HG02938 (cell line): ENCODE measurements around the gene SAMD4A.

Experiments
- ATAC-seq: cut with Tn5 transposase; IDR thresholded peaks from one replicate; pipeline ENCODE4 v1.9.1; 2021; ENCODE audit warnings: mild to moderate bottlenecking, moderate library complexity; ENCODE audit not compliant: unreplicated experiment

Gene SAMD4A

DNA sequence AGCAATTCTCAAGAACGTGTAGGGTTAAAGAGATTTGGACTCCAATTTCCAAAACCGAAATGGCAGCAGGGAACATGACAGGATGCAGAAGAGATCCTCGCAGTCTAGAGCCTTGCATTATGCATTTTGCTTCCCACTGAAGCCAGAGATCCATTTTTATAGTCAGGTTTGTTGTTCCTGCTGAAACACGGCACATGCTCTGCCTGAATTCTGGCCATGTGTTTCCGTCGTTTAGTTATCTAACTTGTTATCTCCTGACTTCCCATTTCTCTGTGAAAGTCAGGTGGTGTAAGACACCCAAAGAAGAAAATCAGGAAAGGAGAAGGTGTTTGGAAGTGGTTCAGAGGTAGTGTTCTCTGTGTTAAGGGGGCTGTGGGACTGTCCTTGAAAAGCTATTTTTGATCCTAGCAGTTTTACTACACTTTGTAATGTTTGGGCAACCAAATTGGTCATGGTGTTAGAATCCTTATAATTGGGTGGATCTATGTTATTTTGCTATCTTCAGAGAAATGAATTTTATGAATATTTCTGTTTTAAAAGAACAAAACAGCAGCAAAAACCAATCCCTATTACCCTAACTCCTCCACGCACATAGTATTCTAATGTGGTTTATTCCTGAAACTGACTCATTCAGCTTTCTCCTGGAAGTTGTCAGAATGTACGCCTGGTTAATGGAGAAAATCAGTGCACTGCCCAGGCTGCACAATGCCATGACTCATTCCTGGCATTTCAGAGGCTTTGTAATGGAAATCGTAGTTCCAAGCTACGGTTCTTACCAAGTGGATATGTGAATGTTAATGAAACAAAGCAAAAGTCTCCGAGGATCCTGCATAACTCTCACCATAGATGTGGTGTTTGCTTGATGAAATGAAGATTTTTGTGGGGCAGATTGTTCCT lies 110.1 kb downstream of the SAMD4A start:
- no peak for ATAC-seq

DNA sequence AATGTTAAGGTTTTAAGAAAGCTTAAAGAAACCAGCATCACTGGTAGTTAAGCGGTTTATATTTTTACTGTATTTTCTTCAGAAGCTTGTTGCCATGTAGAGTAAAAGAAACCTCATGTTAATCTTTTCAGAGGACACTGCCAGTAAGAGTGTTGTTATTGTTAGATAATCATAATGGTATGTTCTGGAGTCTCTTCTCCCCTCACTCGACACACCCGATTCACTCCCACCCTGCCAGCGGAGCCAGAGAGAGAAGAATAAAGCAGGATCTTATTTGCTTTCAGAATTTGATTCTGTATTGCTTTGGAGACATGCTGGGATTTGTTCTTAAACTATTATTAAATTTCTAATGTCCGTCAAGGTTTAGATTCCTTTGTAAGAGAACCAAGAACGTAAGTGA lies 113.7 kb downstream of the SAMD4A start:
- ATAC-seq: no peak

GRCh38 chr14:54681811-54682261 lies 114.9 kb downstream of the SAMD4A start:
- ATAC-seq: no peak

DNA sequence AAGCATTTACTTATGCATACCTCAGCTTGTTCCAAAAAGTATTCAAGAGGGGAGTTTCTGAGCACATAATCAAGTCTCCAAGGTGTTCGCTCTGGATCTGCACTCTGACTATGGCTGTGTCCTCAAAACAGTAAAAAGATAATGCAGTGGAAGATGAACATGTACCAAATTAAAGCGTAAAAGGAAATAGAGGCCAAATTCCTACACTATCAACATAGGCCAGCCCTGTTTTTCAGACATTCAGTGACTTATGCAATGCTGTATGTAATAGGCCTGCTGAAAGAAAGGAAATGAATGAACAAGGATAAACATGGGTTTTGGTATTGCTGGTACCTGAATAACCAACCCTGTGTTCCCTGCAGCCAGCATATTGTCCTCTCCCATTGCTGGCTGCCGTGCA lies 115.7 kb downstream of the SAMD4A start:
- no peak for ATAC-seq

DNA sequence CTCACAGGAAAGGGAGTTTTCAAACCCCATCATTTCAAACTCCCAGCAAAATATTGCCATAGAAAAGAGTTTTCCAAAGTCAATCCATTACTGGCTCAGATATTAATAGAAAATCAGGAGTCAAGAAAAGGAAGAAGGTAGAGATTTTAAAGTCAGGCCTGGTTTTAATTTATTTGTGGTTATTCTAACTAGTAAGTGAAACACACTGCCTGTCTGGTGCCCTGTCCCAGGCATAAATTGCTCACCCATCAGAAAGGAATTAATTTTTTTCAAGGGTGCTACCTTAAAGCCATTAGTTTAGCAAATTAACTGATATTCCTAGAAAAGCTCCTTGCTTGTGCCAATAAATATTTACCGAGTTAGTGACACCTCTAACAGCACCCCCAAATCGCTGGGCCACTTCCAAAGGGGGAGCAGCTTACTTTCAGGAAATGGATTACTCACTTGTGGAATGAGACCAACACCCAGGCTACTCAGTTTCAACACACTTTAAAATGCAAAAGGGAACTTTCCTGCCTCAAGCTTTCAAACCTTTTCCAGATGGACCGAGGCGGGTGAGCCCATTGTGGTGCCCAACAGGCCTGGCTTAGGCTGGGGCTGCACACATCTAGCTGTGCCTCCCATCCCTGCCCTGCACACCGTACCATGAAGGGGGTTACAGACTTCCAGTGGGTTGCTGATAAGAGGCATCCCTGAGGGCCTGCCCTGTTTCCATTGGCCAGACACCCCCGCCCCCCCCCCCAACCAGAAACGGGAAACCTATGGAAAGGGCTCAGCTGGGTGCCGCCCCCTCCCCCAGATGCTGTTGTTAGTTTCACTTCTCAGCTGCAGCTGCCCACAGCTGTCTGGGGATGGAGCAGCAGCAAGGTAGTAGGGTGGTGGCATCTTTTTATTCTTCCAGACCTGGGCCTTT lies 117.2 kb downstream of the SAMD4A start:
- ATAC-seq: no peak

GRCh38 chr14:54685286-54685845 lies 118.4 kb downstream of the SAMD4A start:
- no peak for ATAC-seq

- ATAC-seq: no peak
These were observed 119.4 kb downstream of the SAMD4A start for GRCh38 chr14:54686219-54686870.

GRCh38 chr14:54686871-54687749 lies 120.2 kb downstream of the SAMD4A start:
- no peak for ATAC-seq

DNA sequence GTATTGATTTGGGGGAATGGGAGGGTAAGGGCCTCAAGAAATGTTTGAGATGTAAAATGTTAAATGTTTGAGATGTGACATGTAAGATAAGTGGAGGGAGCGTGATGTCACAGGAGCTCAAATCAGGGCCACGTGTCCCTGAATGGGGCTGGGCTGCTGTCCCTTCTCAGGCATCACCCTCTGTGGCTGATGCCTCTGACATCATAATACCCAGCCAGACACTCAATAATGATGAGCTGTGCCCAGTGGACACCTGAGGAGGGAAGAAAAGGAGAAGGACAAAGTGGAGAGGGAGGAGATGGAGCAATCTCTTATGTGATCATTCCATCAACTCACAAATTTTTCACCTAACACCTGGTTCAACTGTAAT lies 120.8 kb downstream of the SAMD4A start:
- ATAC-seq: no peak

GRCh38 chr14:54688229-54688628 lies 121.3 kb downstream of the SAMD4A start:
- ATAC-seq: no peak

- ATAC-seq: no peak
These were observed 123.0 kb downstream of the SAMD4A start for GRCh38 chr14:54689928-54690327.

DNA sequence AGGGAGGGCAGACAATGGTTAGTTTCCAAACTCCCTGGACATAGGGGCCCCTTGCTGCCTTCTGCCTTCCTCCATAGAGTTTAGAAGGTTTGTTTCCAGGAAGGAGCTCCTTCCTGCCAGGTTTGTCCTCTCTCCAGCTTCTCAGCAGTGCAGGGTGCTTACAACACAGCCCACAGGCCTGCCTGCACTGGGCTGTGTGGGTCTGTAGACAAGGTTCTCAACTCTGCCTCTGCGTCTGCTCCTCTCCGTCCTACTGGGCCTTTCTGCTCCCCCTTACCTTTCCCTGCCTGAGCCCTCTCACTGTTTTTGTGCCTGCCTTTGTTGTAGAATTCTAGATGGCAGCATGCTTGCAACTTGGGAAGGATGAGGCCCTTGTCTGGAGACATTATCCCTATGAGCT lies 124.0 kb downstream of the SAMD4A start:
- ATAC-seq: no peak

DNA sequence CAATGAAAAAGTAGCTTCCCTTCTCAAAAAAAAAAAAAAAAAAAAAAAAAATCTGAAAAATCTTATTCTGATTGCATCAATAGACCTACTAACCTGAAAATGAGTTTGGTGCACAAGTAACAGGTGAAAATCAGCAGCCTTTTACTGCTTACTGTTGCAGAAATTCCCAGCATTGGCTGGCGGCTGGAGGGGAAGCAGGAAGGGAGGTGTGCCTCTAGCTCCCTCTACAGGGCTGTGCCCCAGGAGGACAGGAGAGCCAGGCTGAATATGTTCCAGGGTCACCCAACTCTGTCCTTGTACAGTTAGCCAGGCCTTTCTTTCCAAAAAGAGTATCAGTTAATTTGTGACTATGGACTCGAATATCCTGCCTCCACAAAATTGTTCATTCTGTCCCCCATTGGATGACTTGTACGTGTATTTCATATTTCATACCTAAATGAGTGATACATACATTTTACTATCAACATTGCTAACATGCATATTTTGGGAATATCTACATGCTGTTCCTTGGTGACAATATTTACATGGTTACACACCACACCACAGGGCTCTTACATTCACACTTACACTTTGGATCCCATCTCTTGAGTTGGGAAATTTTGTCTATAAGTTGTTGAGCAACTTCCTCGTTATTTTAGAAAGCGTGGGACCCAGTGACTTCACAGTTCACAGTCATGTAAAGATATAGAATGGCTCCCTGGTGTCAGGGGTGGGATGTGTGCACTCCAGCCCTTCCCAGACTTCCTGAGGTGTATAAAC lies 124.8 kb downstream of the SAMD4A start:
- ATAC-seq: no peak

DNA sequence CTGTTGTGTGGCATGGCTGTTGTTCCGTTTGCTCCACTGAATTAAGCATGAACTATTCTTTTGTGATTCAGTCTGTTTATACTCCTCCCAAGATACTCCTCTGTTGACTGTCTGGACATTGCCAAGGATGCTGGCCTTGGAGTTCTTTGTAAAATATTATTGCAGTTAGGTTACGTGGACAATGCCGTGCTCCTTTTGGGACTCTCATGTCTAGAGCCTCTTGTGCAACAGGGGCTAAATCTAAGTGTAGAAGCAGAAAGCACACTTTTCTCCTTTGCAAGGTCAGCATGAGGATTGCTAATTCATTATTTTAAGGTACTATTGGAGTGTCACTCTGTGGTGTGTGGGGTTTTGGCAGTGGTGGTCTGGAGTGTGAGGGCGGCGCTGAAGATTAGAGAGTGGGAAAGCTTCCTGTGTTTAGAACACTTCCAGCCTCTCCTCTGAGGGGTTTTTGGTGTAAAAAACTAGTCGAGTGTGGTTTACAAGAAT lies 125.4 kb downstream of the SAMD4A start:
- no peak for ATAC-seq

- no peak for ATAC-seq
These were observed 126.8 kb downstream of the SAMD4A start for GRCh38 chr14:54693761-54694160.

DNA sequence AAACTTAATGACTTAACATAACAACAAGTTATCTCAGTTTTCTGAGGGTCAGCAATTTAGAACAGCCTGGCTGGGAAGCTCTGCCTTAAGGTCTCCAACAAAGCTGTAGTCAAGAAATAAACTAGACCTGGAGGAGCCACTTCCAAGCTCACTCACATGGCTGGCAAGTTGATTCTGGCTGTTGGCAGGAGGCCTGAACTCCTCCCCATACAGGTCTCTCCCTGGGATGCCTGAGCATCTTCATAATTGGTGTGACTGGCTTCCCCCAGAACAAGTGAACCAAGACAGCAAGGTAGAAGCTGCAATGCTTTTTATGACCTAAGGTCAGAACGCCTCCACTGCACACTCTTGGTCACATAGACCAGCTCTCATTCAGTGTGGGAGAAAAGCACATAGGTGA lies 128.3 kb downstream of the SAMD4A start:
- ATAC-seq: no peak

DNA sequence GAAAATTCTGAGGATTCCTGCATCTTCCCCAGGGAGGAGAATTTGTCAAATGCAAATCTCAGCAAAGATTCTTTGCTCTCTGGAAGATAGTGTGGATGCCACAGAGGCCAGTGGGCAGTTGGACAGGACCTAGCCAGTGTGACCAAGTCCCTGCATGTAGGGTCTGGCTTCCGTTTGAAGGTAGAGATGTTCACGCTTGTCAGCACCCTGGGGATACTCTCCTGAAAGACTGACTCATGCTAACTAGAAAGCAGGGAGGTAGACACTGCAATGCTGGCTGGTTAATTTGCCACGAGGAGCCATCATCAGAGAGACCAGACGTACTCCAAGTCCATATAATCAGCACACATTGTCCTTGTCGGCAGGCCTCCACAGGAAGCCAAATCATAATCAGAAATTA lies 130.1 kb downstream of the SAMD4A start:
- no peak for ATAC-seq

DNA sequence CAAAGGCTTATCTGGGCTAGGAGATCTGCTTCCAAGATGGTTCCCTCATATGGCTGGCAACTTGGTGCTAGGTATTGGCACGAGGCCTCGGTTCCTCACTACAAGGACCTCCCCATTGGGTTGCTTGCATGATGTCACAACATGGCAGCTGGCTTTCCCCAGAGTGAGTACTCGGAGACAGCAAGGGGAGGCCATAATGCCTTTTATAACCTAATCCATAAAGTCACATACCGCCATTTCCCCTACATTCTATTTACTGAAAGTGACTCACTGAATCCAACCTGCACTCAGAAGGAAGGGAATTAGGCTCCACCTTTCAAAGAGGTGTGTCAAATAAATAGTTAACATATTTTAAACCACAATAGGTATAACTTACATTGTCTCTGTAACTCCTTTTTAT lies 130.9 kb downstream of the SAMD4A start:
- ATAC-seq: no peak

DNA sequence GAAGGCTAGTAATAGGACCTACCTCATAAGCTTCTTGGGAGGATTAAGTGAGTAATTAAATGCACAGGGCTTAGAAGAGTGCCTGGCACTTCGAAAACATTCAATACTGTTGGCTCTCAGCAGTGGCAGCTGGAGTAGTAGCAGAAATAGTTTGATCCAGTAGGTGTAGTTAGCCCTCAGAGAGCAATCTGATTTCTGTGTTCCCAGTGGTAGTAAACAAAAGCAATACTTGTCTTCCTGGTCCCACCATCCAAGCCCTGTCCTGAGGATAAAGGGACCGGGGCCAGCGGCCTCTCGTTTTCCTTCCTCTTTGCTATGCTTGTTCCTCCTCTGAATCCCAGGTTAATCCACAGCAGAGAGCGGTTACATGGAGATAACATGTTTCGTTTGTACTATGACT lies 131.6 kb downstream of the SAMD4A start:
- ATAC-seq: no peak
